ENCODE data around the gene LY6G6D.
A peak's percentile ranks its signal among the peaks of the same experiment; 100 is the strongest.

The LY6G6D gene

DNA sequence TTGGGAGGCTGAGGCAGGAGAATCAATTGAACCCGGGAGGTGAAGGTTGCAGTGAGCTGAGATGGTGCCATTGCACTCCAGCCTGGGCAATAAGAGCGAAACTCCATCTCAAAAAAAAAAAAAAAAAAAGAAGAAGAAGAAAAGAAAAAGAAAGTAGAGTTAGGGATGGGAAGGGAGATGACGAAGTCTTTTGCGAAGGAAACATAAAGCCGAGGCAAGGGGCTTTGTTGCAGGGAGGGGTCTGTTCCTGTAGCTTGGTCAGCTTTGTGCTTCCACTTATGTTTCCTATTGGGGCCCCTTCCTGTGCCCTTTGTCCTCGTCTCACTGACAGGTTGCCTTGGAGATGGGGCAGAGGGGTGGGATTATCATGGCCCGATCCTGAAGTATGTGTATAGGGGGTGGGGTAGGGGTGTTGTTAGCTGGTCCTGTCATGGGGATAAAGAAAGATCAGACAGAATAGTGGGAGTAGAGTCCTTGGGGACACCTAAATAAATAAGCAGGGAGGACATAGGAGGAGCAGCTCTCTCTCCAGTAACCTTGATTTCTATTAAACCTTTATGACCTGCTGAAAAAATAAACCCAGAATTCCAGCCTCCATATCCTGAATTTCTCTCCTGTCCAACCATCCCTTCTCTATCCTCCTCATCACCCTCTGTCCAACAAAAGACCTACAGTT, 22.3 kb downstream of the LY6G6D start:
- peak; percentile 88 for DNase-seq

DNA sequence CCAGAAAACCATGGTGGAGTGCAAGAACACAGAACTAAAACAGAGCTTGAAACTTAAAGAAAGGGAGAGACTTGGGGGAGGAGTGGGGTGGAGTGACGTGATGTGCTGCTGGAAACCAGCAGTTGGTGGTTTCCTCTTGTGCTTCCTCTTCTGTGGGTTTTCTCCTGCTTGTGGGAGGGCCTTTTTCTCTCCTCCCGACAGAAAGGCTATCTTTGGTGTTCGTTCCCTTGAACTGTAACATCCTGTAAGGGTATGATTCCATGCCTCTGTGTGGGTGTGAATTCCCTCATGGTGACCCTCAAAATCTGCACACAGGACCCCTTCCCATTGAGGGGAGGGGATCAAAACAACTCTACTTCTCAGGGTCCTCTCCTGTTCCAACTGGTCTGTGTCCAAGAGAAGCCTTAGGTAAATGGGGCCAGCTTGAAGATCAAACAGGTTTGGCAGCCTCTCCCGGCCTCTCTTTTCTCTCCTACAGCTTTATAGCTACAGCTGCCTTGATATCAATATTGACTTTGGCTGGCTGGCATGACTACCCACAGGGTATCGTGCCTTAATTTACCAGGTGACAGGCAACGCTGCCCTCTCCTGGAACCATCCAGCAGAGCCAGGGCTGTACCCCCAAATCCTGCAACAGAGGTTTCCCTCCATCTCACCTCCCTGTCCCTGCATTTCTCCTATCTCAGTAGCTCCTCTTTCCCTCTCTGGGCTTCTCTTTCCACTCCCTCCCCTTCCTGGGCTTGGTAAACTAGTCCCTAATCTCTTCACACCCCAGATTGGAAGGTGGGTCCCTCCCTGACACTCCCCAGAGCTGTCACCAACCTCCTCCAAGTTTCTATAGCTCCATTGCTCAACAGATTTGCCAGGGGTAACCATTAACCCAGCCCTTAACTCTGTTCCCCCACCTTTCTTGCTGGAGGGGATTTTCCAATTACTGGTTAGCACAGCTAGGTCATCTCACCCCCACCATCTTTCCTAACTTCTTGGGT, 23.1 kb downstream of the LY6G6D start:
- peak; percentile 93 for DNase-seq

DNA sequence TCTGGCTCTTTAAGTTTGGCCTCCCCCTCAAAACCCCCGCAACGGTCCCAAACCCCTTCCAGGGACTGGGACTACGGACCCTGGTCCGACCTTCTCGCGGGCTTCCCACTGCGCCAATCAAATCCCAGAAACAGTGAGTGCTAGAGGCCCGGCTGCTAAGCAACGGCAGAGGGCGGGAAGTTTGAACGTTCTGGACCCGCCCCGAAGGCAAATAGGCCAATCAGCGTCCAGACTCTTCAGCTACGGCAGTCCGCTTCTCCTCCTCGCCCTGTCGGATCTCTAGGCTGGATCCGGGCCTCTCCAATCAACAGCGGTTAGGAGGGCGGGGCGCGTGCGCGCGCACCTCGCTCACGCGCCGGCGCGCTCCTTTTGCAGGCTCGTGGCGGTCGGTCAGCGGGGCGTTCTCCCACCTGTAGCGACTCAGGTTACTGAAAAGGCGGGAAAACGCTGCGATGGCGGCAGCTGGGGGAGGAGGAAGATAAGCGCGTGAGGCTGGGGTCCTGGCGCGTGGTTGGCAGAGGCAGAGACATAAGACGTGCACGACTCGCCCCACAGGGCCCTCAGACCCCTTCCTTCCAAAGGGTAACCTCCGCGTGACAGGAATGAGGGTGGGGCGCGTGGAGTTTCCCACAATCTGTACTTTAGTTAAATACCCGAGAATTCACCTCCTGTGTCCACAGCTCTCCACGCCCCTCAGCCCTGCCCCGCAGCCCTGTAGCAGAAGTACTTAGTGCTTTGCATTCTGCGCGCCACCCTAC, 24.7 kb downstream of the LY6G6D start, which contains the start of gene MSH5:
Gene MSH5, plus strand, starts transcription at position 367 of the 758 bp plus-strand sequence. CDS start 462 bp downstream, outside the sequence.
- DNase-seq, result peak; percentile 99

DNA sequence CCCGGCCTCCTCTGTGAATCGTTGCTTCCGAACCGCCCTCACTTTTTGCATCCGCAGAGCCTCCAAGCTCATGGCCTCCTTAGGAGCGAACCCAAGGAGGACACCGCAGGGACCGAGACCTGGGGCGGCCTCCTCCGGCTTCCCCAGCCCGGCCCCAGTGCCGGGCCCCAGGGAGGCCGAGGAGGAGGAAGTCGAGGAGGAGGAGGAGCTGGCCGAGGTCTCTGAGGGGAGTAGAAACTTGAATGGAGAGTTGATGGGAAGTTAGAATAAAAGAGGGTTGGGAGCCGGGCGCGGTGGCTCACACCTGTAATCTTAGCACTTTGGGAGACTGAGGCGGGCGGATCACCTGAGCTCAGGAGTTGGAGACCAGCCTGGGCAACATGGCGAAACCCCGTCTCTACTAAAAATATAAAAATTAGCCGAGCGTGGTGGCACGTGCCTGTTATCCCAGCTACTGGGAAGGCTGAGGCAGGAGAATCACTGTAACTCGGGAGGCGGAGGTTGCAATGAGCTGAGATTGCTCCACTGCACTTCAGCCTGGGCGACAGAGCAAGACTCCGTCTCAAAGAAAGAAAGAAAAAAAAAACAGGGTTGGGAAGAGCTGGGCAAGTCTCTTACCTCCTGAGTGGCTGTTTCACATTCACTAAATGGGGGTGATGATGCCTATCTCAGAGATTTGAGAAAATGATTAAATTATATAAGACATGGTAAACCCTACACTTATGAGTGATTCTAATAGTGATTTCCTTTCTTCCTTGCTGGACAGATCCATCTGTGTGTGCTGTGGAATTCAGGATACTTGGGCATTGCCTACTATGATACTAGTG, 25.5 kb downstream of the LY6G6D start:
- peak; percentile 52 for DNase-seq

DNA sequence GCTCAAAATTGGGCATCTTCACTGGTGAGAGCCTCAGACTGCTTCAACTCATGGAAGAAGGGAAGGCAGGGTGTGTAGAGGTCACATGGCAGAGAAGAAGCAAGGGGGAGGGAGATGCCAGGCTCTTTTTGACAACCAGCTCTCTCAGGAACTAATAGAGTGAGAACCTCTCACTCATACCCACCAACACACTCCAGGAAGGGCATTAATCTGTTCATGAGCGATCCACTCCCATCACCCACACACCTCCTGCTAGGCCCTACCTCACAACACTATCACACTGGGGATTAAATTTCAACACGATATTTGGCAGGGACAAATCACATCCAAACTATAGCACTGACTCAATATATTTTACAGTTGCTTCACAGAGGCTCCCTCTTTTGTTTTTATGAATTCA, 26.7 kb downstream of the LY6G6D start:
- DNase-seq, result no peak

DNA sequence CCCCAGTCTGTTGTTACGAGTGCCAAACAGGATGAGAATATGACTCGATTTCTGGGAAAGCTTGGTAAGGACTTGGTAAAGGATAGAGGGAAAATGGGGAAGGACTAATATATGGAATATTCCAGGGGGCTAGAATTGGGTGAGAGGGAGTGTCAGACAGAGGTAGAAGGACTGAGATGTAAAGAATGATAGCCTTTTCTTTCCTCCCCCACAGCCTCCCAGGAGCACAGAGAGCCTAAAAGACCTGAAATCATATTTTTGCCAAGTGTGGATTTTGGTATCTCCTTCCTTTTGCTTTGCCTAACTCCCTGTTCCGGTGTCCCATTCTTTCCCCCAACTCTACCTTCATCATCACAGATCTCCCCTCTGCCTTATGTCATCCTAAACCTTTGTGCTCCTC, 27.7 kb downstream of the LY6G6D start:
- no peak for DNase-seq

DNA sequence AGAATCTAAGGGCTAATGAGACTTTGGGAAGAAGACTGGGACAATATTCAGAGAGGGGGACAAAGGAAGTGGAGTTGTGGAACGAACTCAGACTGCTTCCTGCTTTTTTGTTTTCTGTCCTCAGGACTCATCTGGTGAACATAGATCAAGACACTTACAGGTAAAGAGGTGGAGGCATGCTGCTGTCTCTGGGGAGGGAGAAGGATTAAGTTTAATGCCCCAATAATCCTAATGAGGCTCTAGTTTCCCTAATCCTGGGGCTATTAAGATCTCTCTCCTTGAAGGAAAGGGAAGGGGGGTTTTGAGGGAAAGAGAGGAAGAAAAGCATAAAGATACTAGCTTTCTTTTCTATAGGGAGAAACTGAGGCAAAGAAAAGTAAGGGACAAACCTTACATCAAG, 29.3 kb downstream of the LY6G6D start:
- no peak for DNase-seq

DNA sequence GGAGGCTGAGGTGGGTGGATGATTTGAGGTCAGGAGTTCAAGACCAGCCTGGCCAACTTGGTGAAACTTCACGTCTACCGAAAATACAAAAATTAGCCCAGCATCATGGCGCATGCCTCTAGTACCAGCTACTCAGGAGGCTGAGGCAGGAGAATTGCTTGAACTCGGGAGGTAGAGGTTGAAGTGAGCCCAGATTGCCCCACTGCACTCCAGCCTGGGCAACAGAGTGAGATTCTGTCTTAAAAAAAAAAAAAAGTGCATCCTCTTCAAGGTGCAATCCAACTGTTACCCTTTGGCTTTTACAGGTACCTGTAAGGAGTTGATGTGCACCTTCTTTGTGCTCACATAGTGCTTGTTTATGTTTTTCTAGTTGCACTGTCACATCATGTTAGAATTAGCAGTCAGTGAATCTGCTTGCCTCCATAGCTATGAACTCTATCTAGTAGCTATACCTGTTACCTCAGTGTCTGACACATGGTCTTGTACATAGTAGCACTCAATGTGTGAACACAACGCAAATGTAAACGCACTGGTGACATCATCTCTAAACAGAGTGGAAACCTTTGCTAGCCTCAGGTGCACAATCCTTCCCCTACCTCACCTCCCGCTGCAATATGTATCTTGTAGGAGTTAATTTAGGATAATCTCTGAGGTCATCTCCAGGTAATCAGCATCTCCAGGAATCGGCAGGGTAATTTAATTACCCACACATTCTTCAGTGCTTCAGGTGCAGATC, 34.3 kb downstream of the LY6G6D start:
- no peak for DNase-seq

DNA sequence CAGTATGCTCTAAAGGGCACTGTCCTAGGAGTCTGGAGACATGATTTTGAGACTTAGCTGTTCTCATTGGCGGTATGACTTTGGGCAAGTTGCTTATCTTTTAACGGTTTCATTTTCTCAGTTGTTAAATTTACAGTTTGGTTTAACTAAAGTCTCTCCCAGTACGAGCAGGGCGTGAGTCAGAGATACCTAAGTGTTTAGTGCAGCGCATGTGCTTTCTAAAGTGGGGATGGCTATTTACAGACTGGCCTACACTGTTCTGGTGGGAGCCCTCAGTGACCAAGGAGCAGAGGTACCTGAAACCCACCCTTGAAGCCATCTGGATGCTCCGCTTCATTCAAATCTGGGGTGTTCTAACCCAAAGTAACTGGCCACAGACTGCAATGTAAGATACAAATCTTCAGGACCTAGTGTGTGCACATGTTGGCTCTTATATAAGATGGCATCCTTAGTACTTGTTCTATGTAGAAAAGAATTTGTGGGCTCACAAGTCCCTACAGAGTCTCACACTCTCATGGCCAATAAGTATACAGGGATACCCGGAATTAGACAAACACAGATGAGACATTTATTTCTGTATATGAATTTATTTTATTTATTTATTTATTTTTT, 35.4 kb downstream of the LY6G6D start:
- DNase-seq, result no peak

DNA sequence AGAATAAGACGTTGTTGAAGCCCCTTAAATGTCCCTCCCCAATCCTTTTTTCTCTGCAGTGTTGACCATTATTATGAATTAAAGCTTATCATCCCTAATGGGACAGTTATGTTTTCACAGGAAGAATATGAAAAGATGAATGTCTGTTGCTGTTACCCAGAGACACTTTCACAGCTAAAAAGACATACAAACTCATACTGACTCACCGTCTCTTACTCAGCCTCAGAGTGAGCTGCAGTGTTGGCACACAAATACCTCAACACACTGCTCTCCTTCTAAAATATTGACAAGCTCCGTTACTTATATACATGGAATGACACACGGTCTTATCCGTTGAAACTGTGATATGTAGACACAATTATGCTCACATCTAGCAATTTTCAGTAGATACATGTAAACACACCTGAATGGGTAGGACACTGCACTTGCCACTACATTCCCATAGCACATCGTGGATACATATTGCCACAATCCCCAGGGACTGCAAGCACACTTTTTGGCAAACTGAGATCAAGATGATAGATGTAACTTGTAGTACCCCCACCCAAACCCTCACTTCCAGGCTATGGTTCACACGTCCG, 37.7 kb downstream of the LY6G6D start:
- no peak for DNase-seq

DNA sequence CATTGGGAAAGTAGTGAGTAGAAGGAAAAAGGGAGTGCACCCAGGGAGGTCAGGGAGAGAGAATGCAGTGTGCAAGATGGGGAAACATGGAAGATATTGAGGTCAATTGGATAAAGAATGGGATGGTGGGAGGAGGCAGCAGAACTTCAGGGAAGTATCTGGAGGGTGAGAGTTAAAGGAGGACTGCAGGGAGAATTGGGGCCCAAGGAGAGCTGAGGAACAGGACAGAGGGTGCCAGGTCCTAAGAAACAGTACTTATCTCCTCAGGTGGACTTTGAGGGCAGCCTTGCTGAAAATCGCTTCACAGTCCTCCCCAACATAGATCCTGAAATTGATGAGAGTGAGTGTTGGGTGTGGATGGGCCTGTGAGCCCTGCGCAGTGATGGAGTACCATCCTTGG, 43.1 kb downstream of the LY6G6D start:
- no peak for DNase-seq

DNA sequence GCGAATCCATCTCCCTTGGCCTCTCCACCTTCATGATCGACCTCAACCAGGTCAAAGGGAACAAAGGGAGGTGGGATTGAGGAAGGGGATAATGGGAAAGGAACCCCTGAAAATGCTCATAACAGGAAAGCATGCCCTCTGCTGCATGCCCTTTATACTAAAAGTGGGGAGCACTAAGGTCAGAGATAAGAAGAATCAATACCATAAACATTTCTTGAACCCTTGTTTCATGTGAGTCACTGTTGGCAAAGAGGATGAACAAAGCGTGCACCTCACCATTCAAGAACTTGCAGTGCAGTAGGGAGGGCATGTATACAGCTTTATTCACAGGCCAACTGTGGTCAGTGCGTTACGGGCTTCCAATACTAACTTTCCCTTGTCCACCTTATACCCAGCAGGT, 45.6 kb downstream of the LY6G6D start:
- no peak for DNase-seq

DNA sequence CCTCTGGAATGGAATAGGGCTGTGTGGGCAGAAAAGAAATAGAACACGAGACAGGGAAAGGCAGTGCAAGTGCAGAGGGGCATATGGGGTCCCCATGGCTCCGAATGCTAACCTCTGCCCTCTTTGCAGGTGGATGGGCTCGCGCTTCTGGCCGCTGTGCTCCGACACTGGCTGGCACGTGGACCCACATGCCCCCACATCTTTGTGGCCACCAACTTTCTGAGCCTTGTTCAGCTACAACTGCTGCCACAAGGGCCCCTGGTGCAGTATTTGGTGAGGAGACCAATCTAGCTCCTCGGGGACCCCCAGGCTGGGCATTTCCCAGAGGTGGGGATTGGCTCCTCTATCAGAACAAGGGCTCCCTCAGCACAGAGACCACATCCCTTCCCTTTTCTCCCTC, 46.2 kb downstream of the LY6G6D start:
- no peak for DNase-seq

DNA sequence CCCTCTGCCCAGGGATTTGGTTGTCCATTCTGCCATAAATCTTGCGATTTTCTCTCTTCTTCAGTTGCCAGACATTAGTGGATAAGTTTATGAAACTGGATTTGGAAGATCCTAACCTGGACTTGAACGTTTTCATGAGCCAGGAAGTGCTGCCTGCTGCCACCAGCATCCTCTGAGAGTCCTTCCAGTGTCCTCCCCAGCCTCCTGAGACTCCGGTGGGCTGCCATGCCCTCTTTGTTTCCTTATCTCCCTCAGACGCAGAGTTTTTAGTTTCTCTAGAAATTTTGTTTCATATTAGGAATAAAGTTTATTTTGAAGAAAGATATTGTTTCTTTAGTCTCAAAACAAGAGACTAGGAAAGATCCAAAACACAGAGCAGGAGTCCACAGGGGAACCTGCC, 47.2 kb downstream of the LY6G6D start, which contains the start of gene SAPCD1:
Gene SAPCD1, plus strand, starts transcription at position 301 of the 400 bp plus-strand sequence. CDS start 399 bp downstream, outside the sequence.
- no peak for DNase-seq

DNA sequence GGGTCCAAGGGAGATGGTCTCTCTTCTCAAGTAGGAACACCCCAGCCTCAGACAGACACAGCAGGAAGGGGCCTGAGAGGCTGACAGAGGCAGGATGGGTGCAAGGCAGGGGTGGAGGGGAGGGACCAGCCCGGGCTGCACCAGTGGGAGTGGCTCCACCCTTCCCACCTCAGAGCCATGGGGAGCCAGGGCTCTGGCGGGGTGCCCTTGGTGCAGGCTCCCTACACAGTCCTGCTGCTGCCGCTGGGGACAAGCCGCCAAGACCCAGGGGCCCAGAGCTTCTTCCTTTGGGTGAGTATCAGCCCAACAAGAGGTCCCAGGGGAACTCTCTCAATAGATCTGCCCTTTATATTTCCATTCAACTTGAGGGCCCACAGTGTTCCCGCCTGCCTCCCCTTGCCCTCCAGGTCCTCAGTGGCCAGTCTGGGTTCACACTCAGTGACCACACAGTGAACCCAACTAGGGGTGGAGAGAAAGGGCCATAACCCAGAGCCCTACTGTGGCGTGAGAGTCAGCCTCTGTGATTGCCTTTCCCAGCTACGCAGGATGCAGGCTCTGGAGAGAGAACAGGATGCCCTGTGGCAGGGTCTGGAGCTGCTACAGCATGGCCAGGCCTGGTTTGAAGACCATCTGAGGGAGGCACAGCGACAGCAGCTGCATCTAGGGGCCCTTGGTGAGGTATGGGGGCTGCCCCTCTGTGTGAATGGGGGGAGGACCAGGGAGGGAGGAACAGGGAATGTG, 47.9 kb downstream of the LY6G6D start:
- no peak for DNase-seq

DNA sequence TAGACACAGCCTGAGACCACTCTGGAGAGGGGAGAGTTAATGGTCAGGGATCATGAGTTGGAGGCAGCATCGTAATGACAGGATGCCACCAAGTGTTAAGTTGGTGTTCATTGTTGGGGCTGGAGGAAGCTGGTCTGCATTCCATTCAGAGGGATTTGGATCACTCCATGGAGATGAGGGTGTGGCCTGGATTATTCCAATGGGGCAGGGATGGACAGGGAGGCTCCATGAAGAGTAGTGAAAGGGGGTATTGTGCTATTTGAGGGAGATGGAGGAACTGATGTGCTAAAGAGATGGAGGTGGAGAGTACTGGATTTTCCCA, 48.4 kb downstream of the LY6G6D start:
- DNase-seq, result no peak

DNA sequence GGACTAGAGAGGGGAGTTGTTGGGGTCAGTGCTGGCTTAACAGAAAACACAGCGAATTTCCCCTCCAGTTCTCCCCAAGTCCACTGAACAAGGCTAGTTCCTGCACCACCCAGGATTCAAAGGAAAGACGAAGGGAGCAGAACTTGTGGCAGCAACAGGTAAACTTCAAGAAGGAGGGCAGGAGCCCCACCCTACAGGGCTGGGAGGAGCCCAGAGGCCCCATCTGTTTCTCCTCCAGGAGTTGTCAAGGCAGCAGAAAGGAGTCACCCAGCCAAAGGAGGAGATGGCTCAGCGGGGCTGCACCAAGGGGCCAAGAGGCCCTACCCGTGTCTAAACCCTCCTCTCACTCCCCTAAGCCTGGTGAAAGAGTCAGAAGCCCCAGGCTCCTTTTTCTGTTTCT, 49.0 kb downstream of the LY6G6D start:
- no peak for DNase-seq

DNA sequence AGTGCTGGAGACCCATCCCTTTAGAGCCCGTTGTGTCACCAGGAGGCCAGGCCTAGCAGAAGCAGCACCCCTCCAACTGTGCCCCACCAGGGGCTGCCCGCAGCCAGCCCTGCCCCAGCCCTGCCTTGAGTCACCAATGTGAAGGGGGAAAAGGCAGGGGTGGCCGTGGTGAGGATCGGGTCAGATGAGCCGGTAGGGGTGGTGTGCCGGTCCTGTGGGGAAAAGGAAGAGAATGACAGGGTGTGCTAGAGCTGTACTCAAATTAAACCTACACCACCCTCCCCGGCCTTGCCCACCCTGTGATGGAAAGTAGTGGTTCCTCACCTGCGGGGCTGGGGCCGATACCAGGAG, 50.4 kb downstream of the LY6G6D start:
- no peak for DNase-seq

DNA sequence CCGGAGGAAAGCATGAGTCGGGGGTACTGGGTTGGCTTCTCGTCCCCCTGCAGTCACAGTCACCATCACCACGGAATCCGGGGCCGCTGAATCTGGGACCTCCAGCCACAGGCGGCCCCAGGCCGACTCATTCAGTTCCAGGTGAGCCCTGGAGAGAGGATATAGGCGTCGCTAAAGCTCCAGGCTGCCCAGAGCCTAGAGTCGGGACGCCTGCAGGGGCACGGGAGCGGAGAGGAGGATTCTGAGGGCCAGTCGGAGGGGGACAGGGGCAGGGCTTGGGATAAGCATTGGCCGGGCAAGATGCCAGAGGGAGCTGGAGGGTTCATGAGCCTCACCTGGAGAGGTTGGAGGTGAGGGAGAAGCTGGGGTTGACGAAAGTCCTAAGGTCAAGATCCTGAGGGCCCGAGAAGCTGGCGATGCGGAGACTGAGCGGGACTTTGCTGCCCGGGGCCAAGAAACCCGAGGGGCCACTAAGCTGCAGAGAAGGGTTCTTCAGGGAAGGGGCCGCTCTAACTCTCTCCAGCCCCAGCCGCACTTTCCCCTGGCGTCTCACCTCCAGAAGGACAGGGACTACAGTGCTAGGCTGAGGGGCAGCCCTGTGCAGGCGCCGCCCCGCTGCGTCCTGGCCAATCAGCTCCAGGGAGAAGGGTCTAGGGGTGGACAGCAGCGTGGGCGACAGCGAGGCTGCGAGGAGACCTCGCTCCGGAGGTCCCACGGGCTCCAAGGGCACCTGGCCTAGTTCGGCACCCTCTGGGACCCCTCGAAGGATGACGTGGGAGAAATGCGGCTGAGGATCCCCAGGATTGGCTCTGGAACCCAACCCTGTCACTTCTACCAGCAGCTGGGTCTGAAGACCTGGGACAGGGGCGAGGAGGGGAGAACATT, 51.0 kb downstream of the LY6G6D start:
- DNase-seq, result no peak
